Body of pancreas (tissue), 4 donors: Measurements from ENCODE around the gene C1RL. TPM values are rescaled to one million over a fixed set of nuclear protein-coding genes. Genes with fewer than 3 reads are reported as not detected.
A peak's percentile ranks its signal among the peaks of the same experiment; 100 is the strongest.

Experiments used
- ATAC-seq: fragments of 150-250 bp; one replicate; pipeline ENCODE4 v1.9.1; 2016
- DNase-seq, 4 donors: peaks; one replicate each; pipeline ENCODE4 v3.0.0-alpha.2; 2019
- H3K27ac ChIP-seq, 4 donors: fragments of 200-600 bp; sonication (generic); 1 replicate in 3 of 4; 2 replicates in 1 of 4; pipeline versions ENCODE4 v1.5.1 to v1.6.1; 2016 to 2019; ENCODE audit warnings: mild to moderate bottlenecking in 1 of 4, mixed read lengths in 1 of 4, moderate library complexity in 1 of 4
- H3K27me3 ChIP-seq, 2 donors: fragments of 200-600 bp; sonication (generic); one replicate each; pipeline ENCODE4 v1.6.0; 2016; ENCODE audit warnings: mild to moderate bottlenecking in 1 of 2
- H3K36me3 ChIP-seq, 2 donors: fragments of 200-600 bp; sonication (generic); replicated peaks in 1 of 2; 2 replicates each; pipeline ENCODE4 v1.5.1; 2016; ENCODE audit warnings: low read depth in 2 of 2; ENCODE audit not compliant: insufficient read depth in 1 of 2
- H3K4me1 ChIP-seq: fragments of 200-600 bp; sonication (generic); one replicate; pipeline ENCODE4 v1.6.0; 2016
- H3K4me3 ChIP-seq, 2 donors: fragments of 200-600 bp; sonication (generic); 1 replicate in 1 of 2; 2 replicates in 1 of 2; pipeline ENCODE4 v1.5.1; 2016 to 2019
- H3K9me3 ChIP-seq, 3 donors: fragments of 200-600 bp; sonication (generic); 1 replicate in 2 of 3; 2 replicates in 1 of 3; pipeline ENCODE4 v1.5.1; 2016
- POLR2A ChIP-seq, 3 donors: fragments of 450-650 bp; IDR thresholded peaks; one replicate each; pipeline ENCODE4 v1.6.1; 2016; ENCODE audit warnings: antibody characterized with exemption in 3 of 3, mild to moderate bottlenecking in 2 of 3
- WGBS, 2 donors: methylation state at CpG; one replicate each; pipeline ENCODE4 v1.1.5; 2017; 5-methylcytosine and 5-hydroxymethylcytosine counted together
- intact Hi-C: fragments of 100-400 bp; cut with DNase I; formaldehyde crosslinking; loops from one replicate; pipeline ENCODE4 v1.15.1; 2023
- total RNA-seq, 2 donors: library from RNA; depleted of rRNA; stranded (reverse); fragments of >200 nt; gene quantifications; one replicate each; pipeline ENCODE4 v1.1.0, GENCODE V29; 2016
- TF ChIP-seq, protein P1 (sequence below), 7 experiments: fragments of 450-650 bp in 4 of 7; fragments of 200-600 bp in 3 of 7; sonication (generic) in 3 of 7; IDR thresholded peaks; one replicate each; pipeline ENCODE4 v1.5.1; 2016 to 2019; ENCODE audit warnings: antibody characterized with exemption in 7 of 7

Gene C1RL
- total RNA-seq, 2 donors from 2014 or later = 64.6 to 99.6 TPM

DNA sequence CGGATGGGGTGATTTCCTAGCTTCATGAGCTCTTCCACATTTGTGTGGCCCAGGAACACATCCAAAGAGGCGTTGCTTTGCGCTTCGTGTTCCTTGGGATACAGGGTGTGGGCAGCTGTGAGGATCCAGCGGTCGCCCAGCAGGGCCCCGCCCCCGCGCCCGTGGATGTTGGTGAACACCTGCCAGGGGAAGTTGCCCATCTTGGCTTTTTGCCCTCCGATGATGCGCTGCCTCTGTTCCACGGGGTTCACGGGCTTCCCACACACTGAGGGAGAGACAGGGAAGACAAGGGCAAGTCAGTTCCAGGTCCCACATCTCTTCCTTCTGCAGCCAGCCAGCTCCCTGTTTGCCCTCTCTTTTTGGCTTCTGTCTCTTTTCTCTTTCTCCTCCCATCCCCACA, 28.0 kb downstream of the C1RL start:
- Histone ChIP-seq H3K27ac (no peak overlapping the region), H3K4me3 (no peak overlapping the region), H3K4me1 (peaks cover 5% of the 10 kb centered on the region), H3K9me3 (no peaks in the 10 kb centered on the region), H3K27me3 (no peaks in the 10 kb centered on the region), H3K36me3 (peaks cover 0 to 4% of the 10 kb centered on the region in 2 donors)
- intact Hi-C loops = no loop called here
- TF ChIP-seq POLR2A (IDR thresholded peaks at IDR 0.05) = no peak
- TF ChIP-seq, protein P1, sequence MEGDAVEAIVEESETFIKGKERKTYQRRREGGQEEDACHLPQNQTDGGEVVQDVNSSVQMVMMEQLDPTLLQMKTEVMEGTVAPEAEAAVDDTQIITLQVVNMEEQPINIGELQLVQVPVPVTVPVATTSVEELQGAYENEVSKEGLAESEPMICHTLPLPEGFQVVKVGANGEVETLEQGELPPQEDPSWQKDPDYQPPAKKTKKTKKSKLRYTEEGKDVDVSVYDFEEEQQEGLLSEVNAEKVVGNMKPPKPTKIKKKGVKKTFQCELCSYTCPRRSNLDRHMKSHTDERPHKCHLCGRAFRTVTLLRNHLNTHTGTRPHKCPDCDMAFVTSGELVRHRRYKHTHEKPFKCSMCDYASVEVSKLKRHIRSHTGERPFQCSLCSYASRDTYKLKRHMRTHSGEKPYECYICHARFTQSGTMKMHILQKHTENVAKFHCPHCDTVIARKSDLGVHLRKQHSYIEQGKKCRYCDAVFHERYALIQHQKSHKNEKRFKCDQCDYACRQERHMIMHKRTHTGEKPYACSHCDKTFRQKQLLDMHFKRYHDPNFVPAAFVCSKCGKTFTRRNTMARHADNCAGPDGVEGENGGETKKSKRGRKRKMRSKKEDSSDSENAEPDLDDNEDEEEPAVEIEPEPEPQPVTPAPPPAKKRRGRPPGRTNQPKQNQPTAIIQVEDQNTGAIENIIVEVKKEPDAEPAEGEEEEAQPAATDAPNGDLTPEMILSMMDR (IDR thresholded peaks at IDR 0.05) = no peak
- no peak for DNase-seq
- no peak for ATAC-seq
- WGBS, 2 donors = 78 to 82% methylated on average over 13 to 14 of the region's 14 CpGs

DNA sequence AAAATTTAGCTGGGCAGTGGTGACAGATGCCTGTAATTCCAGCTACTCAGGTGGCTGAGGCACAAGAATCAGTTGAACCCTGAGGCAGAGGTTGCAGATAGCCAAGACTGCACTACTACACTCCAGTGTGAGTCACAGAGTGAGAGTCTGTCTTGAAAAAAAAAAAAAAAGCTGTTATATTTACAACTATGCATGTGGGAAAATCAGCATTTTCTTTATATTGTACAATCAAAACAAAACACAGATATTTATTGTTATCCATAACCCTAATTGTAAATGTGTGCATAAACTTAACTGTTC, 29.2 kb downstream of the C1RL start:
- Histone ChIP-seq H3K4me1 (peaks cover 5% of the 10 kb centered on the region), H3K27me3 (no peaks in the 10 kb centered on the region), H3K9me3 (no peaks in the 10 kb centered on the region), H3K27ac (peak overlapping the region in 2 of 4 donors; percentile 46 to 70), H3K4me3 (no peak overlapping the region), H3K36me3 (peaks cover 0 to 4% of the 10 kb centered on the region in 2 donors)
- no peak for DNase-seq
- intact Hi-C loops = no loop called here
- peak; percentile 22 for ATAC-seq
- TF ChIP-seq, protein P1 (IDR thresholded peaks at IDR 0.05) = no peak
- no peak for TF ChIP-seq POLR2A (IDR thresholded peaks at IDR 0.05)

DNA sequence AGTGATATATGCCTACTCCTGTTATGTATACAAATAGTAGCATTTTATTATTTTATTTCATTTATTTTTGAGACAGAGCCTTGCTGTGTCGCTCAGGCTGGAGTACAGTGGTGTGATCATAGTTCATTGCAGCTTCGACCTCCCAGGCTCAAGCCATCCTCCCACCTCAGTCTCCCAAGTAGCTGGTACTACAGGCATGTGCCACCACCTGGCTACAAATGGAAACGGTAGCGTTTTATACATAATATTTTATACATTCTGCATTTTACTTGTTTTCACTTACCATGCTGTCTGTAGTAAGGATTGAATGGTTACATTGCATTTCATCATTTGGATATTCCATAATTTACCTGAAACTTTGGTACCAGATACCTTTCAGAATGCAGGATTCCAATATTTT, 30.9 kb downstream of the C1RL start:
- Histone ChIP-seq H3K4me3 (no peak overlapping the region), H3K27me3 (no peaks in the 10 kb centered on the region), H3K9me3 (no peaks in the 10 kb centered on the region), H3K4me1 (peaks cover 5% of the 10 kb centered on the region), H3K27ac (no peak overlapping the region), H3K36me3 (peaks cover 0 to 4% of the 10 kb centered on the region in 2 donors)
- intact Hi-C loops = no loop called here
- DNase-seq (no peak), ATAC-seq (no peak)
- 41 to 49% methylated on average over 4 of the region's 4 CpGs for WGBS, 2 donors
- TF ChIP-seq, protein P1 (IDR thresholded peaks at IDR 0.05) = no peak

DNA sequence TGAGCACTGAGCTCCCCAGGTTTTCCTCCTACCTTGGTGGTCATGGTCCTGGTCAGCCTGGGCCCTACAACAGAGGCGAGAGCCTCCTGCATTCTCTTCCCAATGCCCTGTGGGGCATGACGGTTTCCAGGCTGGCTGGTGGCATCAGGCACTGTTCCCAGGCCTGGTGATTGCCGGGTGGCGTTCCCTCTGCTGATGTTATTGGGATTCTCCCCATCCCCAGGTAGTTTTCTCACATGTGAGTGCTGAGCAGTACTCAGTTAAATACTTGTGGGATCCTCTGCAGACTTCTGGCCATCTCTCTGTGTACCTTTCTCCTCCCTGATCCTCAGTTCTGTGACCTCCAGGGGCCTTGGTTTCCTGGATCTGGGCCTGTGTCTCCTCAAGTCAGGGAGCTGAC, 32.5 kb downstream of the C1RL start:
- Histone ChIP-seq H3K4me1 (peaks cover 5% of the 10 kb centered on the region), H3K27ac (no peak overlapping the region), H3K27me3 (no peaks in the 10 kb centered on the region)

DNA sequence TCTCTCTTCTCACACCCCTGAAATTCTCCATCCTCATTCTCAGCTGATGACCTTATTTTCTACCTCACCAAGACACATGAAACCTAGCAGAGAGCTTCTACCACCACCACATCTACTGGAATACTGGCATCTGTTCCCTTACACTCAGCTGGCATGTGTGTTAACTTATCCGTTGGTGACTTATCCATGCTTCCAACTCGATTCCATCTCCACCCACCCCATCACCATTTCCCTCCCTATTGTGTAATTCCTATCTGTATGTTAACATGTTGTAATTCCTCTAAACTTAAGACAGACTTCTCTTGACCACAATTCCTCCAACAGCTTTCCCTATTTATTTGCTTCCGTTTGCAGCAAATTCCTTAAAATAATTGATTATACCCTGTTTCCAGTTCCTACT, 33.1 kb downstream of the C1RL start:
- Histone ChIP-seq H3K4me1 (peaks cover 5% of the 10 kb centered on the region), H3K27ac (no peak overlapping the region), H3K9me3 (no peaks in the 10 kb centered on the region), H3K36me3 (no peaks in the 10 kb centered on the region), H3K4me3 (no peak overlapping the region), H3K27me3 (no peaks in the 10 kb centered on the region)
- no peak for TF ChIP-seq POLR2A (IDR thresholded peaks at IDR 0.05)
- TF ChIP-seq, protein P1 (IDR thresholded peaks at IDR 0.05) = no peak
- WGBS, 2 donors = 49 to 53% methylated on average over 3 of the region's 3 CpGs
- intact Hi-C loops = no loop called here
- ATAC-seq = no peak
- DNase-seq = no peak

More for the DNA sequence above, 32.5 kb downstream of the C1RL start:
- TF ChIP-seq, protein P1 (IDR thresholded peaks at IDR 0.05) = no peak
- no peak for TF ChIP-seq POLR2A (IDR thresholded peaks at IDR 0.05)
- Histone ChIP-seq H3K36me3 (no peaks in the 10 kb centered on the region), H3K9me3 (no peaks in the 10 kb centered on the region), H3K4me3 (no peak overlapping the region)
- no peak for DNase-seq
- WGBS, 2 donors = 76 to 89% methylated on average over 3 to 4 of the region's 4 CpGs
- ATAC-seq = no peak
- intact Hi-C loops = no loop called here
